Loucy (cell line): ENCODE results near the gene NEK4.

Experiments
- H2AFZ ChIP-seq: fragments of 200-600 bp; sonication (generic); 2 replicates; pipeline ENCODE4 v1.6.0; 2016; ENCODE audit warnings: antibody characterized with exemption, mild to moderate bottlenecking, low read length, moderate library complexity
- H3F3A ChIP-seq: fragments of 200-600 bp; 2 replicates; pipeline ENCODE4 v1.6.0; 2016; ENCODE audit warnings: antibody characterized with exemption, low read depth, mild to moderate bottlenecking
- H3K27me3 ChIP-seq: fragments of 200-600 bp; sonication (generic); 2 replicates; pipeline ENCODE4 v1.6.1; 2014; ENCODE audit warnings: low read length, mild to moderate bottlenecking; ENCODE audit not compliant: insufficient read depth, poor library complexity, severe bottlenecking
- H3K36me3 ChIP-seq: fragments of 200-600 bp; sonication (generic); 2 replicates; pipeline ENCODE4 v1.6.1; 2016; ENCODE audit warnings: low read length; ENCODE audit not compliant: insufficient read depth
- H3K4me1 ChIP-seq: fragments of 200-600 bp; sonication (generic); 2 replicates; pipeline ENCODE4 v1.5.1; 2014; ENCODE audit warnings: low read length, mild to moderate bottlenecking; ENCODE audit not compliant: insufficient read depth, poor library complexity, severe bottlenecking
- H3K4me2 ChIP-seq: fragments of 200-600 bp; sonication (generic); 2 replicates; pipeline ENCODE4 v1.6.0; 2014; ENCODE audit warnings: antibody characterized with exemption, low read length, low read depth, mild to moderate bottlenecking; ENCODE audit not compliant: poor library complexity, severe bottlenecking
- H3K4me3 ChIP-seq: fragments of 200-600 bp; sonication (generic); 2 replicates; pipeline ENCODE4 v1.5.1; 2014; ENCODE audit warnings: low read length, mild to moderate bottlenecking, mixed read lengths; ENCODE audit not compliant: poor library complexity, severe bottlenecking
- H3K79me2 ChIP-seq: fragments of 200-600 bp; sonication (generic); 2 replicates; pipeline ENCODE4 v1.6.1; 2014; ENCODE audit warnings: low read length; ENCODE audit not compliant: insufficient read depth
- H3K9ac ChIP-seq: fragments of 200-600 bp; sonication (generic); 2 replicates; pipeline ENCODE4 v1.6.0; 2014; ENCODE audit warnings: mild to moderate bottlenecking, low read depth, low read length, moderate library complexity; ENCODE audit not compliant: poor library complexity, severe bottlenecking
- H3K9me2 ChIP-seq: fragments of 200-600 bp; sonication (generic); replicated peaks from 2 replicates; pipeline ENCODE4 v1.6.1; 2016; ENCODE audit warnings: low read depth, low read length, mixed read lengths
- H3K9me3 ChIP-seq: fragments of 200-600 bp; sonication (generic); 2 replicates; pipeline ENCODE4 v1.6.1; 2014; ENCODE audit warnings: mild to moderate bottlenecking, antibody characterized with exemption, low read length, low read depth; ENCODE audit not compliant: insufficient read depth
- H4K20me1 ChIP-seq: fragments of 200-600 bp; sonication (generic); 2 replicates; pipeline ENCODE4 v1.6.0; 2014; ENCODE audit warnings: antibody characterized with exemption, low read length, mild to moderate bottlenecking; ENCODE audit not compliant: insufficient read depth, poor library complexity, severe bottlenecking
- EZH2phosphoT487 ChIP-seq: fragments of 200-600 bp; IDR thresholded peaks from 2 replicates; pipeline ENCODE4 v1.6.1; 2018; ENCODE audit warnings: antibody characterized with exemption, mild to moderate bottlenecking, moderate library complexity, borderline replicate concordance
- TF ChIP-seq, protein P1 (sequence below): fragments of 200-600 bp; sonication (generic); conservative IDR thresholded peaks from 2 replicates; pipeline ENCODE4 v1.5.1; 2014; ENCODE audit warnings: mild to moderate bottlenecking, antibody characterized with exemption, low read length

NEK4 gene

DNA sequence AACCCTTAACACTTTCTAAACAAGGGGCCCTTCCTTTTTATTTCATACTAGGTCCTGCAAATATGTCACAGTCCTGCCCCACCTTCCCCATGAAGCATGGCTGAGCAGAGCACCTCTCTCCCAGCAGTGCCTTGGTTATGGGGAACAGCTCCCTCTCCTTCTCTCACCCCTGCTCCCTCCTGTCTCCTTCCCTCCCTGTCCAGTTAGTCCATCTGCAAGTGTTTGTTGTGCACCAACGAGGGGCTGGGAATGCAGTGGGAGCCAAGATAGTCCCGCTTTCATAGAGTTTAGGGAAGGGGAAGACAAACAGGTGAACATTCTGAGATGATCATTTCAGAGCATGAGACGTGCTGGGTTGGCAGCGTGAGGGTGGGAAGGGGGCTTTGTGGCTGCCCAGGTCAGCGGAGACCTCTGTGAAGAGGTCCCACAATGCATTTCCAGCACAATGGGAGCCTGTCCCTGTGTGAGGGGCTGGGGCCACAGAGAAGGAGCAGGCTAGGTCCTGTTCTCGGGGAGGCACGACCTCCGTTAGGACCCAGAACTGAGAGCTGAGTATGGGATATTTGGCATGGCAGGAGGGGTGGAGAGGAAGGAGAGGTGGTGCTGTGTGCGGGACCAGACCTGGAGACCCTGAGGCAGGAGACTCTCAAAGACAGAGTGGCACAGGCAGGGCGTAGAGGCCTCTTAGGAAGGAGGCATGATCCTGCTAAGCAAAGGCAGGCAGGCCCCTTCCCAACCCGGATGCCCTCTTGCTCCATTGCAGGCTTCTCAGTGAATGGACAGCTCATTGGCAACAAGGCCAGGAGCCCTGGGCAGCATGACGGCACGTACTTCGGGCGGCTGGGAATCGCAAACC lies 18.4 kb upstream of the NEK4 start:
- Histone ChIP-seq H2AFZ (no peak overlapping the region), H3F3A (no peaks in the 10 kb centered on the region), H4K20me1 (no peaks in the 10 kb centered on the region), H3K36me3 (no peaks in the 10 kb centered on the region), H3K9me3 (no peaks in the 10 kb centered on the region), H3K4me1 (no peaks in the 10 kb centered on the region), H3K27me3 (no peaks in the 10 kb centered on the region), H3K9me2 (no peaks in the 10 kb centered on the region), H3K9ac (no peak overlapping the region), H3K79me2 (no peaks in the 10 kb centered on the region), H3K4me2 (no peak overlapping the region), H3K4me3 (no peak overlapping the region)
- TF ChIP-seq, protein P1, sequence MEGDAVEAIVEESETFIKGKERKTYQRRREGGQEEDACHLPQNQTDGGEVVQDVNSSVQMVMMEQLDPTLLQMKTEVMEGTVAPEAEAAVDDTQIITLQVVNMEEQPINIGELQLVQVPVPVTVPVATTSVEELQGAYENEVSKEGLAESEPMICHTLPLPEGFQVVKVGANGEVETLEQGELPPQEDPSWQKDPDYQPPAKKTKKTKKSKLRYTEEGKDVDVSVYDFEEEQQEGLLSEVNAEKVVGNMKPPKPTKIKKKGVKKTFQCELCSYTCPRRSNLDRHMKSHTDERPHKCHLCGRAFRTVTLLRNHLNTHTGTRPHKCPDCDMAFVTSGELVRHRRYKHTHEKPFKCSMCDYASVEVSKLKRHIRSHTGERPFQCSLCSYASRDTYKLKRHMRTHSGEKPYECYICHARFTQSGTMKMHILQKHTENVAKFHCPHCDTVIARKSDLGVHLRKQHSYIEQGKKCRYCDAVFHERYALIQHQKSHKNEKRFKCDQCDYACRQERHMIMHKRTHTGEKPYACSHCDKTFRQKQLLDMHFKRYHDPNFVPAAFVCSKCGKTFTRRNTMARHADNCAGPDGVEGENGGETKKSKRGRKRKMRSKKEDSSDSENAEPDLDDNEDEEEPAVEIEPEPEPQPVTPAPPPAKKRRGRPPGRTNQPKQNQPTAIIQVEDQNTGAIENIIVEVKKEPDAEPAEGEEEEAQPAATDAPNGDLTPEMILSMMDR = no peak
- no peak for TF ChIP-seq EZH2phosphoT487

GRCh38 chr3:52787672-52788625 lies 17.2 kb upstream of the NEK4 start:
- Histone ChIP-seq H3K4me1 (no peaks in the 10 kb centered on the region), H3F3A (no peaks in the 10 kb centered on the region), H3K79me2 (no peaks in the 10 kb centered on the region), H3K36me3 (no peaks in the 10 kb centered on the region), H3K27me3 (no peaks in the 10 kb centered on the region), H3K9me2 (no peaks in the 10 kb centered on the region), H3K4me3 (no peak overlapping the region), H3K9ac (no peak overlapping the region), H3K9me3 (no peaks in the 10 kb centered on the region), H4K20me1 (no peaks in the 10 kb centered on the region), H3K4me2 (no peak overlapping the region), H2AFZ (no peak overlapping the region)
- TF ChIP-seq EZH2phosphoT487 = no peak
- TF ChIP-seq, protein P1 = no peak; the same call in 1 of the 2 replicates

DNA sequence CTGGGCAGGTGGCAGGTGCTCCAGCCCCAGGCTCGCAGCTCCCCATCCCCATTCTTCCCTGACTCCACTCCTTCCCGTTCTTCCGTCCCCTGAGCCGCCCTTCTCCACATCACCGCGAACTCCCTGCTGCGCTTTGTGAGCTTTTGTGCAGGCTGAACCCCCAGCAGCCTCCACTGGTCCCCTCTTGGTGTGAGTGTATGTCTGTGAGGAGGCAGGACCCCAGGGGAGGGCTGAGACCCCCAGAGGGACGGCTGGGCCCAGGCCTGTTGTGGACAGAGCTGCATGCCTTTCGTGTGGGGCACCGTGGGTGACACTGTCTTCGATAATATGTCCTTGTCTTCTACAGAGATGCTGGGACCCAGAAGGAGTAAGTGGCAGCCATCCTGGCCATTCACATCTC lies 16.5 kb upstream of the NEK4 start:
- no peak overlapping the region for H3K4me2 ChIP-seq
- no peaks in the 10 kb centered on the region for H3K36me3 ChIP-seq
- H3K4me1 ChIP-seq = no peaks in the 10 kb centered on the region
- no peak overlapping the region for H2AFZ ChIP-seq
- no peaks in the 10 kb centered on the region for H3F3A ChIP-seq
- no peaks in the 10 kb centered on the region for H3K9me2 ChIP-seq
- no peak overlapping the region for H3K4me3 ChIP-seq
- H3K27me3 ChIP-seq = no peaks in the 10 kb centered on the region
- no peak overlapping the region for H3K9ac ChIP-seq
- no peaks in the 10 kb centered on the region for H3K9me3 ChIP-seq
- no peaks in the 10 kb centered on the region for H3K79me2 ChIP-seq
- no peak for TF ChIP-seq EZH2phosphoT487
- TF ChIP-seq, protein P1 = no peak
- H4K20me1 ChIP-seq = no peaks in the 10 kb centered on the region
